Activated naive CD8-positive, alpha-beta T cell treated with anti-CD3 and anti-CD28 coated beads, Interleukin-2, amount 10 ng/mL, durations not matched to agents 7 days and 5 days (primary cell): ENCODE results near the gene TP53I11. TPM values are rescaled to one million over a fixed set of nuclear protein-coding genes. Genes with fewer than 3 reads are reported as not detected.

Experiments
- ATAC-seq: fragments of 150-1000 bp; cut with Tn5 transposase; one replicate; pipeline ENCODE4 v1.10.0; 2021; ENCODE audit warnings: low read depth, moderate library complexity
- POLR2A ChIA-PET: fragments of 350-600 bp; sonication (Branson Sonifier 250); formaldehyde crosslinking; loops from one replicate; lab custom pipeline; 2021; ENCODE audit warnings: antibody characterized with exemption; lab: Charles Lee
- DNase-seq: peaks from one replicate; pipeline ENCODE4 v3.0.0; 2021
- H3K27ac Mint-ChIP-seq: one replicate; pipeline ENCODE4 v1.8.0; 2022; ENCODE audit warnings: mild to moderate bottlenecking, mixed read lengths
- H3K27me3 Mint-ChIP-seq: one replicate; pipeline ENCODE4 v1.8.0; 2022; ENCODE audit warnings: mild to moderate bottlenecking, moderate library complexity, mixed read lengths
- H3K36me3 Mint-ChIP-seq: one replicate; pipeline ENCODE4 v1.8.0; 2021; ENCODE audit warnings: mild to moderate bottlenecking, mixed read lengths
- H3K4me1 Mint-ChIP-seq: one replicate; pipeline ENCODE4 v1.8.0; 2021; ENCODE audit warnings: mixed read lengths
- H3K4me3 Mint-ChIP-seq: one replicate; pipeline ENCODE4 v1.8.0; 2022; ENCODE audit warnings: mild to moderate bottlenecking, moderate library complexity, mixed read lengths
- H3K9me3 Mint-ChIP-seq: one replicate; pipeline ENCODE4 v1.8.0; 2021; ENCODE audit warnings: mixed read lengths
- total RNA-seq, 2 experiments: library from RNA; stranded (reverse); gene quantifications; one replicate each; pipeline ENCODE4 v1.2.3, GENCODE V29; 2021

Gene TP53I11
- total RNA-seq, 2 experiments from 2014 or later = 13.7 to 15.7 TPM

DNA sequence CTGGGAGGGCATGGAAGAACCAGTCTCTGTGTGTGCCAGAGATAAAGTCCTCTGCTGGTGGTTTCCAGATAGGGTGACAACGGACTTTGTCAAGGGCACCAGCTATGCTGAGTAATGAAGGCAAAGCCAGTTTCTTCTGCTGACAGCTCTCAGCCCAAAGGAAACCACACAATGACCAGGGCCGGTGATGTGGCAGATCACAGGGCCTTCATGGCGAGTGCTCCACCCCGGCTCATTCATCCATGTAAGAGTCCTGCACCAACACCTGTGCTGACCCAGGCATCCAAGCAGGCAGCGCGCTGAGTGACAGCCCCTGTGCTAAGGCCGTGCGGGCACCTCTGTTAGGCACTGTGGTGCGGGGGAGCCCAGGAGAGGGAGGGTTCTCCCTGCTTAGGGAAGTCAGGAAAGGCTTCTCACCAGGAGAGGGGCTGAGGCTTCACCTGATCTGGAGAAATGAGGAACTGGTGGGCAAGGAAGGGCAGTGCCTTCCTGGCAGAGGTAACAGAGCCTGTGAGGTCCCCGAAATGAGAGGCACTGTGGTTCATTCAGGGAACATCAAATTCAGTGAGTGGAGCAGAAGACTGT is 33.8 kb downstream of the TP53I11 start:
- Mint-ChIP-seq H3K9me3 (no peaks in the 10 kb centered on the region), H3K27ac (no peak overlapping the region), H3K4me3 (no peak overlapping the region), H3K4me1 (no peaks in the 10 kb centered on the region), H3K27me3 (no peaks in the 10 kb centered on the region), H3K36me3 (no peaks in the 10 kb centered on the region)
- POLR2A ChIA-PET = no interaction called here
- ATAC-seq = no peak
- DNase-seq = no peak

DNA sequence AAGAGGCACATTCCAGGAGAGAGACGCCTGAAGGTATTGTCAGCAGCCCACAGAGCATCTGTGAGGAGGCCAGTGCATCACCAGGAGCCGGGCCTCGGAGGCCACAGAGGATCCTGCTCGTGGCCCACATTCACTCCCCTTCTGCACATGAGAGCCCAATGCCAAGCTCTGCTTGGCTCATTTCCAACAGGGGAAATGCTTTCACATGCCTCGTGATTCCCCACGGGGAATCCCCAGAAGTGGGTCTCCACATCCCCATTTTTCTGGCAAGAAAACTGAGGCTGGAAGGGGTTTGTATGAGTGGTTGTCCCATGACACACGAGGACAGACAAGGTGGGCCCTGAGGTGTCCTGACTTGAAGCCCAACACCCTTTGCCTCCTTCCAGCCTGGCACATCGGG is 34.4 kb downstream of the TP53I11 start:
- H3K27me3 Mint-ChIP-seq = no peaks in the 10 kb centered on the region
- POLR2A ChIA-PET = no interaction called here
- no peaks in the 10 kb centered on the region for H3K4me1 Mint-ChIP-seq
- no peak overlapping the region for H3K27ac Mint-ChIP-seq
- no peak for DNase-seq
- H3K36me3 Mint-ChIP-seq = no peaks in the 10 kb centered on the region
- no peaks in the 10 kb centered on the region for H3K9me3 Mint-ChIP-seq
- no peak overlapping the region for H3K4me3 Mint-ChIP-seq
- ATAC-seq = no peak

DNA sequence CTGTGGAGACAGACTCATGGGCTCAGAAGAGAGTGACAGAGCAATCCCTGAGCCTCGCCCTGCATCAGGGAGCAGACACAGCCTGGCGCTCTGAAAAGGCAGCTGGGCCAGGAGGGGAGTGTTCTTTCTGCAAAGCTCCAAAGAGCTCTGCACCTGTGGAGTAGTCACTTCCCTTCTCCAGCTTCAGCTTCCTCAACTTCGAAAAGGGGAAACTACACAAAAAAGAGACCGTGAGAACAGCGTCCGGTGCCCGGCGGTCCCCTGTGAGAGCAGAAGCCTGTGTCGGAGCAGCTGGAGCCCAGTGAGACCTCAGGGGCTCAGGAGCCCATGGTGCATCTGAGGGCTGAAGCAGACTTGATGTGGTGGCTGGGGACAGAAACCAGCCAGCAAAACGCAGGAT is 35.1 kb downstream of the TP53I11 start:
- no peak overlapping the region for H3K4me3 Mint-ChIP-seq
- H3K4me1 Mint-ChIP-seq = peaks cover 4% of the 10 kb centered on the region
- POLR2A ChIA-PET = no interaction called here
- H3K27ac Mint-ChIP-seq = no peak overlapping the region
- ATAC-seq (no peak), DNase-seq (no peak)
- no peaks in the 10 kb centered on the region for H3K36me3 Mint-ChIP-seq
- H3K27me3 Mint-ChIP-seq = no peaks in the 10 kb centered on the region
- no peaks in the 10 kb centered on the region for H3K9me3 Mint-ChIP-seq

GRCh38 chr11:44915004-44915403 is 35.7 kb downstream of the TP53I11 start:
- POLR2A ChIA-PET = no interaction called here
- Mint-ChIP-seq H3K4me1 (peaks cover 4% of the 10 kb centered on the region), H3K27me3 (no peaks in the 10 kb centered on the region), H3K9me3 (no peaks in the 10 kb centered on the region), H3K4me3 (no peak overlapping the region), H3K27ac (no peak overlapping the region), H3K36me3 (no peaks in the 10 kb centered on the region)
- no peak for DNase-seq
- ATAC-seq = no peak

- H3K36me3 Mint-ChIP-seq = no peaks in the 10 kb centered on the region
- peaks cover 4% of the 10 kb centered on the region for H3K4me1 Mint-ChIP-seq
- H3K27ac Mint-ChIP-seq = no peak overlapping the region
- DNase-seq (no peak), ATAC-seq (no peak)
- no peaks in the 10 kb centered on the region for H3K9me3 Mint-ChIP-seq
- POLR2A ChIA-PET = no interaction called here
- H3K27me3 Mint-ChIP-seq = no peaks in the 10 kb centered on the region
- no peak overlapping the region for H3K4me3 Mint-ChIP-seq
Measured at GRCh38 chr11:44914105-44914504, 36.6 kb downstream of the TP53I11 start.

DNA sequence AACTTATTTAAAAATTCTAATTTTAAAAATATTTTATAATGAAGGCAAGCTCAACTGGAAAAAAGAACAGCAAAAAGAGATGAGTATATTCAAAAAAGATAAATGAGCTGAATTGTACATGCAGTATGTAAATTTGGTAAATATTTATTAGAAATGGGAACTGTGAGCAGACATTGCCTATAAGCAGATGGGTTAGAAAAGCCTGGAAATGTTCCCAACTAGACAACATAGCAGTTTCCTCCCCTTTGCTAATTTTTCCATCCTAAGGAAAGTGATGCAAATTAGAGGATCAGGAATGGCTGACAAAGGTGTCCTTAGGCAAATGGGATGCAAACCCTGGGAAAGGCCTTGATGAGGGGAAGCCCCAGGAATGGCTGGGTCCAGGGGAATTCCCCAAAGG is 37.2 kb downstream of the TP53I11 start:
- DNase-seq (no peak), ATAC-seq (no peak)
- no peaks in the 10 kb centered on the region for H3K27me3 Mint-ChIP-seq
- no peaks in the 10 kb centered on the region for H3K9me3 Mint-ChIP-seq
- no peak overlapping the region for H3K4me3 Mint-ChIP-seq
- H3K27ac Mint-ChIP-seq = no peak overlapping the region
- peaks cover 4% of the 10 kb centered on the region for H3K4me1 Mint-ChIP-seq
- no peaks in the 10 kb centered on the region for H3K36me3 Mint-ChIP-seq
- POLR2A ChIA-PET = no interaction called here

DNA sequence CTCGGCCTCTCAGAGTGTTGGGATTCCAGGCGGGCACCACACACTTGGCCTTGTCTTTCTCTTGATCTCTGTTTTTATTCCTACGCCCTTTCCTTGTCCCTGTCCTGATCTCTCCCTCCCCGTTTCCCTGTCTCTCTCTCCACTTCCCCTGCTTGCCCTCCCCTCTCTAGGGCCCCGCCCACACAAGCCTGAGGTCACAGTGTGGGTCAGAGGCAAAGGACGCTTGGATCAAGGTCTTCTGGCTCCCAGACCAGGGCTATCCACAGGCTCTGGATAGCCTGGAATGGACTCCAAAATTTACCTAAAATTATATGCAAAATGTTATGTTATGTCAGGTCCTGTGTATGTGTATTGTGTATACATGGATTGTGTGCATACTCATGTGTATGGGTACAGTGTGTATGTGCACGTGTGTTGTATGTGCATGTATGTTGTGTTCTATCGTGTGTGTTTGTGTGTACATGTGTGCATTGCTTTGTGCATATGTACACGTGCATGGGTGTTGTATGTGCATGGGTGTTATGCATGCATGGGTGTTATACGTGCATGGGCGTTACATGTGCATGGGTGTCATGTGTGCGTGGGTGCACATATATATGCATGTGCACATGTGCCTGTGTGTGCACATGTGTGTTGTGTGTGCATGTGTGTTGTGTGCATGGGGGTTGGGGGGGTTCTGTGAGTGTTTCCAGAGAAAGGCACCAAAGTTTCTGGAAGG is 38.3 kb downstream of the TP53I11 start:
- H3K27ac Mint-ChIP-seq = no peak overlapping the region
- no peaks in the 10 kb centered on the region for H3K27me3 Mint-ChIP-seq
- ATAC-seq = no peak
- H3K36me3 Mint-ChIP-seq = no peaks in the 10 kb centered on the region
- no peaks in the 10 kb centered on the region for H3K9me3 Mint-ChIP-seq
- H3K4me1 Mint-ChIP-seq = peaks cover 4% of the 10 kb centered on the region
- H3K4me3 Mint-ChIP-seq = no peak overlapping the region
- no peak for DNase-seq
- POLR2A ChIA-PET = no interaction called here

DNA sequence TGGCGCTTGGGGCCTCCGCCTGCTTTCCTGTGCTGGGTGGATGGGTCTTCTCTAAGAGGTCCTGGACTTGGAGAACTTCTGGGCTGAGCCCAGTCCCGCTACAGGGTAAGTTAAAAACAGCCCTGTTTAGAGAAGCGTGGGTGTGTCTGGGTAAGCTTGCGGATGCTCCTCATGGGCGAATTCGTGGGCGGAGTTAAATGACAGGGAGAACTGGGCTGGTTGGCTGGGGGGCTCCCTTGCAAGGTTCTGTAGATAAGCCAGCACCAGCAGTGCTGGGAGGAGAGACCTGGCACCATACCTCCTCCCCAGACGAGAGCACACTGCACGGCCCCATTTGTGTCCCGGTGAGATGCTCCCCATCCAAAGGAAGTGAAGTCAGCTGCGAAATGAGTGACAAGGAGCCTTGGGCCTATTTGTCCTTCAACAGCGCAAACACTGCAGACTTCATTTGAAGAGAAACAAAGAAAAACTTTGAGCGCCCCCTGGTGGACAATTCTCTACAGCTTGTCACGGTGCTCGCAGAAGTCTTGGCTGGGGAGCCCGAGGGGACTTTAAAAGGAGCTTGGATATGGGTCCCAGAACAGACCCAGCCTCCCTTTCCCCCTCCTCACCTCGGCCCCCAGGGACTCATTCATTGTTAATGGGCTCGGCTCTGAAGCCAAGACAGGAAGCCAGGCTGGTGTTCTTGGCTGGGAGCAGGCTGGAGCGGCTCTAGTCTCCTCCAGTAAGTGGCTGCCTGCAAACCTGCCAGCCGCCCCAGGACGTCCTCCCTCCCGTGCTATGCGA is 39.5 kb downstream of the TP53I11 start:
- Mint-ChIP-seq H3K27me3 (peaks cover 2% of the 10 kb centered on the region), H3K36me3 (no peaks in the 10 kb centered on the region), H3K4me1 (peaks cover 4% of the 10 kb centered on the region), H3K27ac (no peak overlapping the region), H3K4me3 (no peak overlapping the region), H3K9me3 (no peaks in the 10 kb centered on the region)
- DNase-seq = peak; percentile 69
- POLR2A ChIA-PET = no interaction called here
- ATAC-seq = peak; percentile 86

DNA sequence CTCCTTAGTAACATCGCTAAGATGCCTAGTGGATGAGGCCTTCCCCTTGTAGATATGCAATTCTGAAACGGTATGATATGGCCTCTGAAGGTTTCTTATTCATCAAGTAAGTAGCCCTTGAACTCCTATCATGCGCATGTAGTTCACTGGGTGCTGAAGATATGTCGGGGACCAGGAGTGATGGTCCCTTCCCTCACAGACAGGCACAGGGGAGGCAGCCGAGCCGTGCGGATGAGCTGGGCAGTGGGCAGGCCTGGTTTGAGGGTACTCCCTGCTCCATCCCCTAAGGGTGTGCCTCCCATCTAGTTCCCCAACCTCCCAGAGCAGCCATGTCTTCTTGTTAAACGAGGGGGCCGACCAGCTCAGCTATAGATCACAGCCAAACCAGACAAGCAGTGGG is 40.1 kb downstream of the TP53I11 start:
- Mint-ChIP-seq H3K9me3 (no peaks in the 10 kb centered on the region), H3K36me3 (no peaks in the 10 kb centered on the region), H3K27me3 (peaks cover 2% of the 10 kb centered on the region), H3K4me1 (peaks cover 4% of the 10 kb centered on the region), H3K4me3 (no peak overlapping the region), H3K27ac (no peak overlapping the region)
- no peak for ATAC-seq
- POLR2A ChIA-PET = no interaction called here
- no peak for DNase-seq

- Mint-ChIP-seq H3K4me1 (peaks cover 4% of the 10 kb centered on the region), H3K9me3 (no peaks in the 10 kb centered on the region), H3K27ac (no peak overlapping the region), H3K27me3 (peaks cover 2% of the 10 kb centered on the region), H3K36me3 (no peaks in the 10 kb centered on the region), H3K4me3 (no peak overlapping the region)
- ATAC-seq = no peak
- DNase-seq = no peak
- POLR2A ChIA-PET = no interaction called here
Measured at GRCh38 chr11:44909557-44909956, 41.1 kb downstream of the TP53I11 start.

- no peak overlapping the region for H3K27ac Mint-ChIP-seq
- H3K4me1 Mint-ChIP-seq = peaks cover 4% of the 10 kb centered on the region
- H3K9me3 Mint-ChIP-seq = no peaks in the 10 kb centered on the region
- H3K27me3 Mint-ChIP-seq = peaks cover 2% of the 10 kb centered on the region
- DNase-seq (no peak), ATAC-seq (no peak)
- POLR2A ChIA-PET = no interaction called here
- no peak overlapping the region for H3K4me3 Mint-ChIP-seq
- H3K36me3 Mint-ChIP-seq = no peaks in the 10 kb centered on the region
Measured at GRCh38 chr11:44906649-44907048, 44.0 kb downstream of the TP53I11 start.

- DNase-seq (no peak), ATAC-seq (no peak)
- POLR2A ChIA-PET = no interaction called here
- Mint-ChIP-seq H3K4me3 (no peak overlapping the region), H3K36me3 (no peaks in the 10 kb centered on the region), H3K27me3 (peaks cover 2% of the 10 kb centered on the region), H3K4me1 (no peaks in the 10 kb centered on the region), H3K9me3 (no peaks in the 10 kb centered on the region), H3K27ac (no peak overlapping the region)
Measured at GRCh38 chr11:44905131-44905866, 45.4 kb downstream of the TP53I11 start.

DNA sequence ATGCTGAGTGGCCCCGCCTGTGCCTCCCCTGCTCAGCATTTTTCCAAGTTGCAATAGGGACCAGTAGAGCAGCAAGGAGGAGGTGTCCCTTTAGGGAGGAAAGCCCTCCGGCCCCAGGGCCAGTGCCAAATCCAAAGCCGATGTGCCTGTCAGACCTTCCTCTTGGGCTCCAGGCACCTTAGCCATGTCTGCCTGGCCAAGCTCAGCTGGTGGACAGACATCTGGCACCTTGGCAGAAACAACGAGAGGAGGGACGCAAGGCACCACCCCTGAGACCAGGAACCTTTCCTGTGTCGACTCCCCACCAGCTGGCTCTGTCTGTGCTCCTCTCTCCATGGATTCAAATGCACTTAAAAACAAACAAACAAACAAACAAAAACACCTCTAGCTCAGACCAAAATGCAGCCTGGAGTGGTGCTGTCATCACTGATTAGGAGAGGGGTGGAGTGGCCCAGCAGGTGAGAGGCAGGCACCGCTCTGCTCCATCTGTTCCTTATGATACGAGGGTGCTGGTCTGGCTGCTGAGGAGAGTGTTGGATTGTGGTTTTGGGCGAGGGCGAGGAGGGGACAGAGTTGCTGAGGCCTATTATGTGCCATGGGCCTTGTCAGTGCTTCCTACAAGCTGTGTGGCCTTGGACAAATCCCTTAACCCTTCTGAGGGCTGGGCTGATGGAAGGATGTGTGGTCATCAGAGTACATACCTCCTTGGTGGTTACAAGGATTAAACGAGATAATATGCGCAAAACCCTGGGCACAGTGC is 46.2 kb downstream of the TP53I11 start:
- ATAC-seq = no peak
- no peaks in the 10 kb centered on the region for H3K4me1 Mint-ChIP-seq
- no peaks in the 10 kb centered on the region for H3K9me3 Mint-ChIP-seq
- H3K27me3 Mint-ChIP-seq = peaks cover 2% of the 10 kb centered on the region
- no peak overlapping the region for H3K27ac Mint-ChIP-seq
- DNase-seq = no peak
- POLR2A ChIA-PET = no interaction called here
- no peaks in the 10 kb centered on the region for H3K36me3 Mint-ChIP-seq
- H3K4me3 Mint-ChIP-seq = no peak overlapping the region
